GM12878 (cell line): ENCODE results near the gene CYB5B. TPM values are rescaled to one million over a fixed set of nuclear protein-coding genes. Genes with fewer than 3 reads are reported as not detected.
A peak's percentile ranks its signal among the peaks of the same experiment; 100 is the strongest.

Experiments
- ATAC-seq: fragments of 200-7000 bp; cut with Tn5 transposase; 3 replicates; pipeline ENCODE4 v1.9.1; 2020; ENCODE audit warnings: mild to moderate bottlenecking, moderate library complexity
- BruUV-seq: library from RNA; stranded (reverse); fragments of 400-500 nt; replicated peaks from 2 replicates; lab custom pipeline; 2021; lab: Mats Ljungman, UMichigan
- CTCF ChIA-PET: fragments of 300-600 bp; sonication (Branson Sonifier 250); formaldehyde crosslinking; extraction: SDS; loops from one replicate; lab custom pipeline; 2021; ENCODE audit warnings: inconsistent platforms; lab: Yijun Ruan, JAX
- POLR2A ChIA-PET: fragments of 350-600 bp; formaldehyde crosslinking; extraction: SDS; loops from one replicate; lab custom pipeline; 2021; ENCODE audit warnings: inconsistent platforms; lab: Charles Lee
- RAD21 ChIA-PET: fragments of 300-600 bp; sonication (Branson Sonifier 250); formaldehyde crosslinking; loops from one replicate; lab custom pipeline; 2023; ENCODE audit warnings: antibody characterized with exemption; ENCODE audit not compliant: unreplicated experiment; lab: Charles Lee
- SMC1A ChIA-PET: fragments of 300-600 bp; sonication (Branson Sonifier 250); formaldehyde crosslinking; loops from one replicate; lab custom pipeline; 2023; ENCODE audit not compliant: unreplicated experiment, uncharacterized antibody; lab: Charles Lee
- DNase-seq: peaks from one replicate; pipeline ENCODE4 v3.0.0-alpha.2; 2011; ENCODE audit warnings: low read depth, low spot score
- FAIRE-seq: peaks from 3 replicates; lab custom pipeline; 2011; peaks lifted over from hg19 to GRCh38; lab: Jason Lieb, UNC
- H2AFZ ChIP-seq: 2 replicates; pipeline ENCODE4 v1.6.0; 2011; ENCODE audit warnings: low read depth, low read length, control low read depth; ENCODE audit not compliant: control insufficient read depth
- H3K27ac ChIP-seq: 2 replicates; pipeline ENCODE4 v1.5.1; 2011; ENCODE audit warnings: control low read depth; ENCODE audit not compliant: control insufficient read depth, insufficient read depth
- H3K27me3 ChIP-seq, 2 experiments: replicated peaks in 1 of 2; 2 replicates each; pipeline versions ENCODE4 v1.6.0 to v1.6.1; 2011; ENCODE audit warnings: low read length in 1 of 2; ENCODE audit not compliant: control insufficient read depth in 2 of 2, insufficient read depth in 2 of 2
- H3K36me3 ChIP-seq, 2 experiments: 2 replicates each; pipeline ENCODE4 v1.5.1; 2011; ENCODE audit warnings: low read length in 1 of 2; ENCODE audit not compliant: control insufficient read depth in 2 of 2, insufficient read depth in 2 of 2
- H3K4me1 ChIP-seq: 2 replicates; pipeline ENCODE4 v1.6.1; 2011; ENCODE audit warnings: mild to moderate bottlenecking, low read length, moderate library complexity, mixed read lengths; ENCODE audit not compliant: control insufficient read depth, insufficient read depth
- H3K4me2 ChIP-seq: 2 replicates; pipeline ENCODE4 v1.6.0; 2011; ENCODE audit warnings: control low read depth; ENCODE audit not compliant: control insufficient read depth, insufficient read depth
- H3K4me3 ChIP-seq: fragments of 200-600 bp; sonication (generic); 2 replicates; pipeline ENCODE4 v1.5.1; 2016
- H3K79me2 ChIP-seq: 2 replicates; pipeline ENCODE4 v1.6.0; 2011; ENCODE audit warnings: low read length; ENCODE audit not compliant: control insufficient read depth, insufficient read depth
- H3K9ac ChIP-seq: 2 replicates; pipeline ENCODE4 v1.8.0; 2011; ENCODE audit warnings: low read length, control low read depth, mixed read lengths; ENCODE audit not compliant: control insufficient read depth, insufficient read depth
- H3K9me3 ChIP-seq: replicated peaks from 3 replicates; pipeline ENCODE4 v1.5.1; 2011; ENCODE audit warnings: mild to moderate bottlenecking, low read length; ENCODE audit not compliant: control insufficient read depth, insufficient read depth
- H4K20me1 ChIP-seq: 2 replicates; pipeline ENCODE4 v1.6.0; 2011; ENCODE audit not compliant: control insufficient read depth, insufficient read depth
- IKZF2 ChIP-seq, 2 experiments: fragments of 450-650 bp; IDR thresholded peaks; 2 replicates each; pipeline ENCODE4 v1.6.1; 2017; ENCODE audit warnings: mild to moderate bottlenecking in 2 of 2, moderate library complexity in 2 of 2
- RELA ChIP-seq: fragments of 450-650 bp; IDR thresholded peaks from 2 replicates; pipeline ENCODE4 v1.8.0; 2014; ENCODE audit warnings: borderline replicate concordance; ENCODE audit not compliant: partially characterized antibody
- ZNF24 ChIP-seq: fragments of 450-650 bp; IDR thresholded peaks from 2 replicates; pipeline ENCODE4 v1.6.1; 2017; ENCODE audit warnings: antibody characterized with exemption, mild to moderate bottlenecking
- WGBS: methylation state at CpG from one replicate; pipeline ENCODE4 v1.1.6; 2016; ENCODE audit warnings: low lambda C conversion rate; ENCODE audit not compliant: insufficient replicate concordance, insufficient coverage; ENCODE audit errors: missing lambda C conversion rate; 5-methylcytosine and 5-hydroxymethylcytosine counted together
- in situ Hi-C: fragments of 300-500 bp; cut with MboI; formaldehyde crosslinking; loops from 9 replicates; pipeline ENCODE4 v1.14.3; 2018; ENCODE audit warnings: mixed read lengths
- intact Hi-C: fragments of 100-400 bp; cut with micrococcal nuclease; formaldehyde crosslinking; loops from one replicate; pipeline ENCODE4 v1.14.2; 2022; ENCODE audit not compliant: unreplicated experiment
- polyA plus RNA-seq, 11 experiments: library from polyadenylated mRNA; depleted of rRNA in 4 of 11; unstranded in 6 of 11; stranded (reverse) in 5 of 11; fragments of >200 nt; fragmentation: Nextera tagmentation in 4 of 11; fragmentation: Illumina TruSeq in 1 of 11; extraction: Ambion mirVana in 4 of 11; extraction: Trizol in 1 of 11; gene quantifications; 1 replicate in 1 of 11; 2 replicates in 10 of 11; pipeline versions ENCODE4 v1.2.1 to v1.2.3, GENCODE V29; 2011 to 2016; ENCODE audit warnings: inconsistent platforms in 2 of 11, missing spikeins in 2 of 11, low read depth in 1 of 11
- total RNA-seq, 4 experiments: library from RNA; depleted of rRNA in 3 of 4; stranded (reverse); fragments of >200 nt in 3 of 4; fragmentation: Illumina TruSeq in 1 of 4; extraction: Trizol in 1 of 4; gene quantifications; 2 replicates each; pipeline versions ENCODE4 v1.2.1 to v1.2.3, GENCODE V29; 2013 to 2021
- TF ChIP-seq, protein P1 (sequence below): fragments of 450-650 bp; formaldehyde crosslinking; IDR thresholded peaks from 2 replicates; pipeline ENCODE4 v1.4.0; 2022; ENCODE audit warnings: mild to moderate bottlenecking, moderate library complexity
- TF ChIP-seq, protein P2 (sequence below): IDR thresholded peaks from 2 replicates; pipeline ENCODE4 v1.6.1; 2012; ENCODE audit warnings: low read length, inconsistent platforms

Gene CYB5B
- total and polyA plus RNA-seq, 10 of the 15 experiments (the other 5 are each of a cell fraction or from before 2014, with no cell fraction given), result 145 to 305 (median 179) TPM

DNA sequence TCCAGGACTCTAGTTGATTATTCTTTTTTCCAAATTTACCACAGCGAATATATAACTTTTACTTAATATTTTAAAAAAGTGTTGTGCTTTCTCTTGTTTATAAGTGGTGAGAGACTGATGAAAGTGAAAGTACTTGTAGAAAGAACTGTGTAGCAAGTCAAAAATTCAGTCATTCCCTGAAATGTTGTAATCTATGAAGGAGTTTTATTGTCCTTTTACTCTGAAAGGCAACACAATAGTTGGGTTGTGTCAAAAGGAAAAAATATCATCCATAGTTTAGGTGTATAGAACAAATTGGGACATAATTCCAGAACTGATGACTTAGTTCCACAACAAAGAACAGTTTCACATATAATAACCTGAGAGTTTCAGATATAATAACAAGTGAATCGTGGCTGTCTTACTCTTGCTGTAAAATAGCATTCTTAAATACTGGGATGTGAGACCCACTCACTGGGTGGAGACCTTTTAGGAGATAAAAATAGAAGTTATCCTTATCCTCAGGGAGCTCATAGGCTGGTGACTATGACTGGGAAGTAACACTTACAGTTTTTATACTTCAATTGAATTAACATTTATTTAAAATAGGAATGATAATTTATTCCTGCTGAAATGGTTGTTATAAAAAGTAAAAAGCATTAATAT lies 20.6 kb downstream of the CYB5B start:
- Histone ChIP-seq H3K4me3 (no peak overlapping the region; the same call in 1 of the 2 replicates), H2AFZ (no peak overlapping the region), H3K79me2 (peaks cover 68% of the 10 kb centered on the region), H3K9me3 (no peaks in the 10 kb centered on the region), H3K4me1 (peaks cover 11% of the 10 kb centered on the region), H3K9ac (no peak overlapping the region), H3K4me2 (peak overlapping the region; percentile 85), H3K36me3 (peaks cover 3 to 13% of the 10 kb centered on the region in 2 experiments; a peak in 2 of 4 replicates), H4K20me1 (0 out of 2 replicates have a peak, but pooled peaks cover 2% of the 10 kb centered on the region), H3K27ac (peak overlapping the region; percentile 85), H3K27me3 (no peaks in the 10 kb centered on the region)
- ATAC-seq (peak; percentile 67), DNase-seq (no peak), FAIRE-seq (no peak)
- ChIA-PET POLR2A (interaction anchor here (1.1 to 1.4 kb wide), 4 partner anchors 9 to 125 kb away, joined by 3 to 7 read pairs (median 4); no protein-coding TSS in a partner anchor), SMC1A (interaction anchor here (1.0 to 2.0 kb wide), 8 partner anchors 9 to 119 kb away, joined by 3 to 7 read pairs (median 4); no protein-coding TSS in a partner anchor), CTCF (interaction anchor here (1.0 to 1.4 kb wide), 2 partner anchors 20 to 48 kb away, joined by 3 read pairs; no protein-coding TSS in a partner anchor), RAD21 (interaction anchor here (1.2 to 1.4 kb wide), 3 partner anchors 11 to 20 kb away, joined by 3 to 4 read pairs (median 3); partner anchors contain the start of gene CYB5B)
- TF ChIP-seq ZNF24, result peak; percentile 44; the same call in 1 of the 2 replicates
- TF ChIP-seq, protein P1, sequence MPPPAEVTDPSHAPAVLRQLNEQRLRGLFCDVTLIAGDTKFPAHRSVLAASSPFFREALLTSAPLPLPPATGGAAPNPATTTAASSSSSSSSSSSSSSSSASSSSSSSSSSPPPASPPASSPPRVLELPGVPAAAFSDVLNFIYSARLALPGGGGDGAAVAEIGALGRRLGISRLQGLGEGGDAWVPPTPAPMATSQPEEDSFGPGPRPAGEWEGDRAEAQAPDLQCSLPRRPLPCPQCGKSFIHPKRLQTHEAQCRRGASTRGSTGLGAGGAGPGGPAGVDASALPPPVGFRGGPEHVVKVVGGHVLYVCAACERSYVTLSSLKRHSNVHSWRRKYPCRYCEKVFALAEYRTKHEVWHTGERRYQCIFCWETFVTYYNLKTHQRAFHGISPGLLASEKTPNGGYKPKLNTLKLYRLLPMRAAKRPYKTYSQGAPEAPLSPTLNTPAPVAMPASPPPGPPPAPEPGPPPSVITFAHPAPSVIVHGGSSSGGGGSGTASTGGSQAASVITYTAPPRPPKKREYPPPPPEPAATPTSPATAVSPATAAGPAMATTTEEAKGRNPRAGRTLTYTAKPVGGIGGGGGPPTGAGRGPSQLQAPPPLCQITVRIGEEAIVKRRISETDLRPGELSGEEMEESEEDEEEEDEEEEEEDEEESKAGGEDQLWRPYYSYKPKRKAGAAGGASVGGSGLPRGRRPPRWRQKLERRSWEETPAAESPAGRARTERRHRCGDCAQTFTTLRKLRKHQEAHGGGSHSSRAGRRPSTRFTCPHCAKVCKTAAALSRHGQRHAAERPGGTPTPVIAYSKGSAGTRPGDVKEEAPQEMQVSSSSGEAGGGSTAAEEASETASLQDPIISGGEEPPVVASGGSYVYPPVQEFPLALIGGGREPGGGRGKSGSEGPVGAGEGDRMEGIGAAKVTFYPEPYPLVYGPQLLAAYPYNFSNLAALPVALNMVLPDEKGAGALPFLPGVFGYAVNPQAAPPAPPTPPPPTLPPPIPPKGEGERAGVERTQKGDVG (CRISPR knock-in tag), result no peak
- TF ChIP-seq, protein P2, sequence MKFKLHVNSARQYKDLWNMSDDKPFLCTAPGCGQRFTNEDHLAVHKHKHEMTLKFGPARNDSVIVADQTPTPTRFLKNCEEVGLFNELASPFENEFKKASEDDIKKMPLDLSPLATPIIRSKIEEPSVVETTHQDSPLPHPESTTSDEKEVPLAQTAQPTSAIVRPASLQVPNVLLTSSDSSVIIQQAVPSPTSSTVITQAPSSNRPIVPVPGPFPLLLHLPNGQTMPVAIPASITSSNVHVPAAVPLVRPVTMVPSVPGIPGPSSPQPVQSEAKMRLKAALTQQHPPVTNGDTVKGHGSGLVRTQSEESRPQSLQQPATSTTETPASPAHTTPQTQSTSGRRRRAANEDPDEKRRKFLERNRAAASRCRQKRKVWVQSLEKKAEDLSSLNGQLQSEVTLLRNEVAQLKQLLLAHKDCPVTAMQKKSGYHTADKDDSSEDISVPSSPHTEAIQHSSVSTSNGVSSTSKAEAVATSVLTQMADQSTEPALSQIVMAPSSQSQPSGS, result 0 out of 2 replicates have a peak, but pooled peaks have one; percentile 24
- TF ChIP-seq RELA, result no peak
- peak; percentile 17 to 20; a peak in 1 of 4 replicates for TF ChIP-seq IKZF2 (IDR thresholded peaks at IDR 0.05)
- 2% methylated on average over 2 of the region's 2 CpGs for WGBS
- in situ Hi-C loops (no loop called here), intact Hi-C loops (no loop called here)
- BruUV-seq, result no TSS peak
